HCT116 (cell line): ENCODE results near the gene SMARCA4.

ENCODE experiments used
- CEBPB ChIP-seq: IDR thresholded peaks from 2 replicates; pipeline ENCODE4 v1.6.1; 2012; ENCODE audit warnings: low read depth
- CTCF ChIP-seq, 3 experiments: fragments of 200-600 bp in 1 of 3; sonication (generic) in 1 of 3; IDR thresholded peaks in 2 of 3; conservative IDR thresholded peaks in 1 of 3; 2 replicates each; pipeline ENCODE4 v1.5.1; 2012 to 2017; ENCODE audit warnings: low read depth in 2 of 3, low read length in 2 of 3, antibody characterized with exemption in 1 of 3, borderline replicate concordance in 1 of 3, control low read depth in 1 of 3, mild to moderate bottlenecking in 1 of 3, mixed read lengths in 1 of 3, mixed run types in 1 of 3, moderate library complexity in 1 of 3; ENCODE audit not compliant: insufficient read depth in 1 of 3
- POLR2AphosphoS5 ChIP-seq: IDR thresholded peaks from 2 replicates; pipeline ENCODE4 v1.6.1; 2011; ENCODE audit warnings: mild to moderate bottlenecking, low read depth, low read length, moderate library complexity
- SRF ChIP-seq: IDR thresholded peaks from 2 replicates; pipeline ENCODE4 v1.6.1; 2012; ENCODE audit warnings: low read depth

- no peak for TF ChIP-seq POLR2AphosphoS5
- no peak for TF ChIP-seq CTCF (IDR thresholded peaks at IDR 0.05 in 2 of 3, conservative IDR thresholded peaks at IDR 0.05 in 1 of 3; ENCODE audit: borderline replicate concordance in 1 of 3, insufficient read depth in 1 of 3, low read depth in 2 of 3, low read length in 2 of 3)
- no peak for TF ChIP-seq SRF
- no peak for TF ChIP-seq CEBPB
Observed at GRCh38 chr19:11047866-11048265, 87.0 kb downstream of the SMARCA4 start.
